ENCODE results near the gene IL2RA. TPM values are rescaled to one million over a fixed set of nuclear protein-coding genes. Genes with fewer than 3 reads are reported as not detected.

IL2RA gene
- total and polyA plus RNA-seq, 10 of the 15 experiments (the other 5 are each of a cell fraction or from before 2014, with no cell fraction given), result 2.2 to 6.0 (median 4.9) TPM

GRCh38 chr10:6101181-6101580 is 39.0 kb upstream of the IL2RA start:
- DNase-seq (ENCODE audit: low read depth, low spot score), result no peak
- Histone ChIP-seq H3K27me3 (replicated peaks in 1 of 2; ENCODE audit: control insufficient read depth in 2 of 2, insufficient read depth in 2 of 2, low read length in 1 of 2) (no peaks in the 10 kb centered on the region), H3K79me2 (ENCODE audit: control insufficient read depth, insufficient read depth, low read length) (peaks cover 18% of the 10 kb centered on the region), H3K9ac (ENCODE audit: control insufficient read depth, insufficient read depth, low read length) (no peak overlapping the region), H3K36me3 (ENCODE audit: control insufficient read depth in 2 of 2, insufficient read depth in 2 of 2, low read length in 1 of 2) (peaks cover 11 to 30% of the 10 kb centered on the region in 2 experiments), H3K4me2 (ENCODE audit: control insufficient read depth, insufficient read depth) (no peak overlapping the region), H2AFZ (ENCODE audit: control insufficient read depth, low read depth, low read length) (no peak overlapping the region), H3K9me3 (replicated peaks; ENCODE audit: control insufficient read depth, insufficient read depth, low read length) (no peaks in the 10 kb centered on the region), H4K20me1 (ENCODE audit: control insufficient read depth, insufficient read depth) (peaks cover 3% of the 10 kb centered on the region; the same call in 1 of the 2 replicates), H3K27ac (ENCODE audit: control insufficient read depth, insufficient read depth) (peak overlapping the region; percentile 53), H3K4me3 (no peak overlapping the region), H3K4me1 (ENCODE audit: control insufficient read depth, insufficient read depth, low read length) (peaks cover 7% of the 10 kb centered on the region)
- SMC1A ChIA-PET (ENCODE audit: uncharacterized antibody, unreplicated experiment), result interaction anchor here (1.0 to 1.4 kb wide), 5 partner anchors 35 to 313 kb away, joined by 3 to 6 read pairs (median 3); no protein-coding TSS in a partner anchor
- intact Hi-C loops (cut with micrococcal nuclease; ENCODE audit: unreplicated experiment), result no loop called here
- 35% methylated on average over 8 of the region's 8 CpGs for WGBS (ENCODE audit: insufficient coverage, insufficient replicate concordance, low lambda C conversion rate, missing lambda C conversion rate)
- RAD21 ChIA-PET (ENCODE audit: unreplicated experiment), result interaction anchor here (1.4 to 1.7 kb wide), 2 partner anchors 301 to 306 kb away, joined by 5 to 6 read pairs; no protein-coding TSS in a partner anchor
- FAIRE-seq, result peak; percentile 71
- POLR2A ChIA-PET, result interaction anchor here (0.8 kb wide), 1 partner anchor 301 kb away, joined by 3 read pairs; no protein-coding TSS in a partner anchor
- in situ Hi-C loops (cut with MboI), result no loop called here
- peak; percentile 94 for ATAC-seq
- BruUV-seq (replicated peaks), result no TSS peak
- CTCF ChIA-PET, result interaction anchor here (1.2 to 2.0 kb wide), 4 partner anchors 11 to 305 kb away, joined by 3 to 11 read pairs (median 8); no protein-coding TSS in a partner anchor
- TF ChIP-seq BCLAF1 (IDR thresholded peaks at IDR 0.05), result no peak
- TF ChIP-seq HCFC1 (IDR thresholded peaks at IDR 0.05; ENCODE audit: low read length), result no peak
- TF ChIP-seq FOS (IDR thresholded peaks at IDR 0.05; ENCODE audit: borderline replicate concordance, extremely low read depth, insufficient read length), result no peak
- peak; percentile 55; the same call in 1 of the 2 replicates for TF ChIP-seq POLR2A (IDR thresholded peaks at IDR 0.05; ENCODE audit: low read depth, low read length)
- TF ChIP-seq PKNOX1 (IDR thresholded peaks at IDR 0.05), result no peak
- TF ChIP-seq POLR2AphosphoS5 (IDR thresholded peaks at IDR 0.05; ENCODE audit: low read length), result no peak
- no peak for TF ChIP-seq ZNF24 (IDR thresholded peaks at IDR 0.05)
- no peak for TF ChIP-seq IRF5 (IDR thresholded peaks at IDR 0.05; ENCODE audit: borderline replicate concordance)
- TF ChIP-seq IKZF1 (conservative IDR thresholded peaks at IDR 0.05), result no peak
- TF ChIP-seq SMAD5 (IDR thresholded peaks at IDR 0.05; ENCODE audit: low read depth), result no peak
- TF ChIP-seq ATF2 (IDR thresholded peaks at IDR 0.05; ENCODE audit: low read length), result no peak
- peak; percentile 23; the same call in 1 of the 2 replicates for TF ChIP-seq MXI1 (IDR thresholded peaks at IDR 0.05; ENCODE audit: low read depth, low read length)
